ENCODE data around the gene SERPINI1.

Gene SERPINI1

GRCh38 chr3:167798443-167798842 is 62.9 kb downstream of the SERPINI1 start:
- DNase-seq (ENCODE audit: low spot score), result no peak
- ChIA-PET POLR2A (ENCODE audit: low non-redundant PET) (no interaction called here), CTCF (no interaction called here)
- H3K27ac ChIP-seq, result no peak overlapping the region
- TF ChIP-seq CTCF (conservative IDR thresholded peaks at IDR 0.05; ENCODE audit: low read depth), result no peak

- no peak for TF ChIP-seq CTCF (conservative IDR thresholded peaks at IDR 0.05; ENCODE audit: low read depth)
- CTCF ChIA-PET, result no interaction called here
- no peak for DNase-seq (ENCODE audit: low spot score)
- H3K27ac ChIP-seq, result no peak overlapping the region
- POLR2A ChIA-PET (ENCODE audit: low non-redundant PET), result no interaction called here
These were observed 73.4 kb downstream of the SERPINI1 start for GRCh38 chr3:167808910-167809309.

GRCh38 chr3:167810236-167810635 is 74.7 kb downstream of the SERPINI1 start:
- POLR2A ChIA-PET (ENCODE audit: low non-redundant PET), result no interaction called here
- no peak for DNase-seq (ENCODE audit: low spot score)
- CTCF ChIA-PET, result no interaction called here
- TF ChIP-seq CTCF (conservative IDR thresholded peaks at IDR 0.05; ENCODE audit: low read depth), result no peak
- no peak overlapping the region for H3K27ac ChIP-seq

GRCh38 chr3:167811031-167811430 is 75.5 kb downstream of the SERPINI1 start:
- ChIA-PET CTCF (no interaction called here), POLR2A (ENCODE audit: low non-redundant PET) (no interaction called here)
- no peak for TF ChIP-seq CTCF (conservative IDR thresholded peaks at IDR 0.05; ENCODE audit: low read depth)
- no peak overlapping the region for H3K27ac ChIP-seq
- no peak for DNase-seq (ENCODE audit: low spot score)

GRCh38 chr3:167813169-167814123 is 77.9 kb downstream of the SERPINI1 start:
- POLR2A ChIA-PET (ENCODE audit: low non-redundant PET), result interaction anchor here (0.6 kb wide), 1 partner anchor 78 kb away, joined by 3 read pairs; the partner anchor contains the start of gene SERPINI1
- CTCF ChIA-PET, result no interaction called here
- TF ChIP-seq CTCF (conservative IDR thresholded peaks at IDR 0.05; ENCODE audit: low read depth), result no peak
- H3K27ac ChIP-seq, result no peak overlapping the region
- DNase-seq (ENCODE audit: low spot score), result no peak

- no peak overlapping the region for H3K27ac ChIP-seq
- ChIA-PET POLR2A (ENCODE audit: low non-redundant PET) (no interaction called here), CTCF (no interaction called here)
- TF ChIP-seq CTCF (conservative IDR thresholded peaks at IDR 0.05; ENCODE audit: low read depth), result no peak
- no peak for DNase-seq (ENCODE audit: low spot score)
These were observed 79.0 kb downstream of the SERPINI1 start for GRCh38 chr3:167814441-167814951.
